Measurements from ENCODE around the gene TNS3. TPM values are rescaled to one million over a fixed set of nuclear protein-coding genes. Genes with fewer than 3 reads are reported as not detected.

Gene TNS3
- total RNA-seq, 1 donor from 2014 or later: 210 TPM

DNA sequence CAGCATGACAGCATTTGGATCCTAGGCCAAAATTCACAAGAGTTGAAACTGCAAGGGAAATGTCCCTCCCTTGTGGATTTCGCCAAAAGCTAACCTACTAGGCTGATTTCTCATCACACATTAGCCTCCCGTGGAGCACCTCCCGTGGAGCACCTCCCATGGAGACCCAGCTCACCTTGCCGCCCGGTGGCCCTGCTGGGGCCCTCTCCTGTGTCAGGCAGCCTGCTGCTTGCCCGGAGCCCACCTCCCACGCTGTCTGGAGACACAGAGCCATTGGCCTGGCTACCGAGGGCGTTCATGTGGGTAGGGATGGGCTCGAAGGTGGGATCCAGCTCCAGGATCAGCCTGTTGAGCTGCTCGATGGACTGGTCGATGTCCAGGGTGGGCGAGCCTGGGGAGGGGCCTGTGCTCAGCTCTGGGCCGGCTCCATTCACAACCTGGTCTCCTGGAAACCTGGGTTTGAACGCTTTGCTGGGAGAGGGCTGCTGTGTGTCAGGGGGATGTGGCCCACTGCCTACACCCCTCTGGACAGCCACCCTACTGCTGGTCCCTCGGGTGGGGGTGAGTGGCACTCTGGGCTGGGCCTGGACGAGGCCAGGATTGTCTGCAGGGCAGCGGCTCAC is 213.6 kb downstream of the TNS3 start:
- no peak for DNase-seq (ENCODE audit: low read depth)

DNA sequence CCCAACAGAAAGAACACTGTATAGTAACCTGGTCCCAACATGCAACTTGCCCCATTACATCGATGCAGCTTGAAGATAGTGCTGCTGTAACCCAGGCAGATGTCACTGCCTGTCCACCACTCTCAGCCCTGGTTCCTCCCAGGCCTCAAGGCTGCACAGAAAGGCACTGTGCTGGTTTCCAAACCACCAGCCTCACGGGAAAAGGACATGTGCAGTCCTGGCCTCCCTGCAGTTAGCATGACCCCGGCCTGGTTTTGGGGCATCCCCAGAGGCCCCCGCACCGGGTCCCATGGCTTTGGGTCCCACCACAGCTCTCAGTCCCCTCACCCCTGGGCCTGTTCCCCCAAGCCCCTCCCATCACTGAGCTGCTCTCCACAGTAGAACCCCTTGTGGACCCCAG is 214.5 kb downstream of the TNS3 start:
- no peak for DNase-seq (ENCODE audit: low read depth)

DNA sequence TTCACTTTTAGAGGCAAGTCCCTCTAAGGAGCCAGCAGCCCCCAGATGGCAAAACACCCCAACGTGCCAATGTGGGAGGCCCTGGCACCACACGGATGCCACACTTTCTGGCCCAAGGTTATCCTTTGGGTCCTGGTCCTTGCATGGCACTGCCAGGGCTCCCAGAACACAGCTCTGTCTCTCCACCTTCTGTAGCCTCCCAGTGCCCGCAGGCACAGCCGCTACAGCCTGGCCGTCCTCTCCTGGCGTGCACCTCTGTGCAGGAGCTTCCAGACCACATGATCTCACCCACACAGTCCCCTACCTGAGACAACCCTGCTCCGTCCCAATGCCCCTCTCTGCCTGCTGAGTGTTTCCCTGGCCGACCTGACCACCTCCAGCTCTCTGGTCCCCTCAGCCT is 215.0 kb downstream of the TNS3 start:
- DNase-seq (ENCODE audit: low read depth): no peak

DNA sequence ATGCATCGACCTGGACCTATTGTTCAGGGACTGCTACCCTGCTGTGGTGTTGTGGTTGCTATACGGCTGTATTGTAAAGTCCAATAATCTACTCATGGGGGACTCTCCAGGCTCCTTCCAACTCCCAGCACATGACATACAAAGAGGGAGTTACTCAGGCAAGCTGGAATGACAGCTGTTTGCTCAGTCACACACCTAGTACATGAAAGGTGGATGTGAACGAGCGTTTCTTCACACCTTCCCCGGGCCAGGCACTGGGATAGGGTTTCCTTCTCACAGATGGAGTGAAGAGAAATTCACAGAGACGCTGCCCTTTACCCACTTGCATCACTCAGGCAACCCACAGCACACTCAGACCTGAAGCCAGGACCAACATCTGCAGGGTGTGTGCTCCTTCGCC is 215.7 kb downstream of the TNS3 start:
- no peak for DNase-seq (ENCODE audit: low read depth)

DNA sequence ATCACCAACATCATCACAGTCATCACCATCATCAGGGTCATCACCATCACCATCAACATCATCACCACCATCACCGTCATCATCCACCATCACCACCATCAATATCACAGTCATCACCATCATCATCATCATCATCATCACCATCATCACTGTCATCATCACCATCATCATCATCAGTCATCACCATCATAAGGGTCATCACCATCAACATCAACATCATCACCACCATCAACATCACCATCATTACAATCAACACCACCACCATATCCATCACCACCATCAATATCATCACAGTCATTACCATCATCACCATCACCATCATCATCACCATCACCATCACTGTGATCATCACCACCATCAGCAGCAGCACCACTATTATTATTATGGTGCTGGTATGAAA is 218.9 kb downstream of the TNS3 start:
- DNase-seq (ENCODE audit: low read depth): no peak

DNA sequence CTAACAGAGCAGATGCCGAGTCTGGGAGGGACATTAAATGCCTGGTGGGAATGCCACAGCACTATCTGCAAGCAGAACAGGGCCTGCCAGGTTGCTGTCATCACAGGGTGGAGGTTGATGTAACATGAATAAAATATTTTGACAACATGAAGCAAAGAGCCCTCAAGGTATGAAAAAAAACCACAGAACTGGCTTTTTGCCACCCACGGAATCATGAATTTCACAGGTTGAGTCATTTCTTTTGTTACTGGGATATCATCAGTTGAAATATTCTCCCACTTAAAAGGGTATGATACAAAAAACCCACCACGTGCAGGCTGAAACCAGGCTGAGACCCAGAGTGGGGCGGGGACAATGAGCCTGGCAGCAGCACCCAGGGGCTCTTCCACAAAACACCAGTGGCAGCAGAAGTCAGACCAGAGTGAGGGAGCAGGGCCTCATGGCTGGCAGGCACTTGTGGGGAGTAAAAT is 220.1 kb downstream of the TNS3 start:
- peak; percentile 94 for DNase-seq (ENCODE audit: low read depth)

DNA sequence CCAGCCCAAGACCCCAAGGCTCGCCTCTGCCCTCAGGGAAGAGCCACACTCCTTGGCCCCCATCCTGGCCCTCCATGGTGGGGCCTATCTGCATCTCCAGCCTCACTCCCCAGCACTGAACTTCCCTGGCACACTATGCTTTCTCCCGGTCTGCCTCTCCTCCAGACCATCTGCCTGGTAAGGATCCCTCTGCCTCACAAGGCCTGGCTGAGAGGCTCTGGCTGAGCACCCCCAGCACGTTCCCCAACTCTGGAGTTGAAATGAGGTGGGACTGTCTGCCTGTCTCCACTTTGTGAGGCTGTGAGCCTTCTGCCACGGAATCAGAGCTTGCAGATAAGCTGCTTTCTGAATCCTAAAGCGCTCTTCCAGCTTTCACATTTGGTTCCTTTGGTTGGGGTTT is 220.7 kb downstream of the TNS3 start:
- DNase-seq (ENCODE audit: low read depth): no peak

DNA sequence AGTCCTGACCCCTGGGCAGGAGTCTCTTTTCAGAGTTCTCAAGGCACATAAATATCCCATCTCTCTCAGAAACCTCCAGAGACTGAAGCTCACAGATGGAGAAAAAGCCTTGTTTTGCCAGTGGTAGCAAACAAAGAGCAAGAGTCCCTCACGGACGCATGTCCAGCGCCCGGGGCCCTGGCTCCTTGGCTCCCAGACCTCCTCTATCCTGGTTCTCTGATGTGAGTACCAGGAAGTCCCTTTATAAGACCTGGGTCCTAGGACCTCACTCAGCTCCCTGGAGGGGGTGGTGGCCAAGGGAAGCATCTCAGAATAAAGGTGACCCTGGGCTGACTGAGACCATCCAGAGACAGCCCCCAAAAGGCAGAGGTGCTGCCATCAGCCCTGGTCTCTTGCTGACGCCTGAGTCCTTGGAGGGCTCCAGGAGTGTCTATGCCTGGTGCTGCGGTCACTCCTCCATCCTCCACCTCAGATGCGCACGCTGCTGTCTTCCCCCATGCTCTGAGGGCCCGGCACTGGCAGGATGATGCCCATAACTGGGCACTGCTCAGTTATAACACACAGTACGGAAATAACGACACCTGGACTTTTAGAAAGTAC is 221.5 kb downstream of the TNS3 start:
- DNase-seq (ENCODE audit: low read depth): no peak

DNA sequence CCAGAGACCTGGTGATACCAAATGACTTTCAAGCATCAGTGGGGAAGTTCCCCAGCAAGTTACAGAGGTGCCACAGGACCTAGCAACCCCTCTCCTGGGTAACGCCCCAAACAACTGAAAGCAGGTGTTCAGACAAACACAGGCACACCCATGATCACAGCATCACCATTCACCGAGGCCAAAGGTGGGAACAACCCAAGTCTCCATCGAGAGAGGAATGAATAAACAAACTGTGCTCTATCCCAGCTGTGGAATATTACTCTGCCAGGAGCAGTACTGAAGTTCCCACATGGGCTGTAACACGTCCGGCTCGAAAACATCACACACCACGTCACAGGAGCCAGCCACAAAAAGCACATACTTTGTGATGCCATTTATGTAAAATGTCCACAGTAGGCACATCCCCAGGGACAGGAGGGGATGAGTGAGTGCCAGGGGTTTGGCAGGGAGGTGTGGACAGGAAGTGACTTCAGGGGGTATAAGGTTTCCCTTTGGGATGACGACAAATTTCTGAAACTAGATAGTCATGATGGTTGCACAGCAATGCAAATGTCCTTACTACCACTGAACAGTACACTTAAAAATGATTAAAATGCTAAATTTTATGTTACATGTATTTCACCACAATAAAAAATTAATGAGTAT is 222.8 kb downstream of the TNS3 start:
- DNase-seq (ENCODE audit: low read depth): no peak

DNA sequence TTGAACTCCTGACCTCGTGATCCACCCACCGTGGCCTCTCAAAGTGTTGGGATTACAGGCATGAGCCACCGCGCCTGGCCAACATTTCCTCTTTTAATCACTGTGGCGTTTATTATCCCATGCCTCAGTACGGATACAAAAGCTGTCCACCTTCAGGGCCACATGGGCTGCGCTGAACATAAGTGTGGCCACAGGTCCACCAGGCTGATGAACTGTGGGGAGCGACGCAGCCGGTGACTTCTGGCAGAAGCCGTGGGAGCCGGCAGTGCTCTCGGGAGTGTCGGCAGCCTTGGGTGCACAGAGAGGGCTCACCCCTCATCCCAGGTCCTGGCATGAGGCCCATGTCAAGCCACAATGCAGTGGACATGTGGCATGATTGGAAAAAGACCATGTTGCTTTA is 223.6 kb downstream of the TNS3 start:
- no peak for DNase-seq (ENCODE audit: low read depth)

DNA sequence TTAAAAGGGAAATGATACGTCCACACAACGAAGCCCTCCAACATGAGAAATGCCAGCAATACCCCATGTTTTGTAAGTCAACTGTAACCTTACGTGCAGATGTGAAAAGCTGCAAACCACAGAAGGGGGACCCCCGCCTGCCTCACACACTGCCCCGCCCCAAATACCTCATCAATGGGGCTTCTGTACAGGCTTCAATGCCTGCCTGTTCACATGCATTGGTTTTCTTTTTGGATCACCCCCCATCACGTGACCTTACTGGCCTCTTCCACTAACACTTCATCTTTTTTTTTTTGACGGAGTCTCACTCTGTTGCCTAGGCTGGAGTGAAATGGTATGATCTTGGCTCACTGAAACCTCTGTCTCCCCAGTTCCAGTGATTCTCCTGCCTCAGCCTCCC is 224.0 kb downstream of the TNS3 start:
- DNase-seq (ENCODE audit: low read depth): no peak

DNA sequence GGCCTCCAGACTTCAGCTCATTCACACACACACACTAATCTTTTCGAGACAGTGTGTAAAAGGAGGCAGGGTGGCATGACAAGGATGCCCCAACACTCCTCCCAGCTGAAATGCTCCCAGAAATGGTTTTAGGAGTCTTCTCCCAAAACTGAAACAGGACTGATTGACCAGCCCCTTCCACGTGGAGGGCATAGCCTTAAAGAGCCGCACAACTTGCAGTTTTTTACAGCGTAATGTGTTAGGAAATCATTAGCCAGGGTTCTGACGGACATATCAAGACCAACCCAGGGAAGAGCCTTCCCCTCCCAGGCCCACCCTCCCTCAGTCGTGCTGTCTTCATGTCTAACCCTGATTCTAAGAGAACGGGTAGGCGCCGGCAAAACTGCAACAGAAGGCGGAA is 224.6 kb downstream of the TNS3 start:
- DNase-seq (ENCODE audit: low read depth): peak; percentile 53

DNA sequence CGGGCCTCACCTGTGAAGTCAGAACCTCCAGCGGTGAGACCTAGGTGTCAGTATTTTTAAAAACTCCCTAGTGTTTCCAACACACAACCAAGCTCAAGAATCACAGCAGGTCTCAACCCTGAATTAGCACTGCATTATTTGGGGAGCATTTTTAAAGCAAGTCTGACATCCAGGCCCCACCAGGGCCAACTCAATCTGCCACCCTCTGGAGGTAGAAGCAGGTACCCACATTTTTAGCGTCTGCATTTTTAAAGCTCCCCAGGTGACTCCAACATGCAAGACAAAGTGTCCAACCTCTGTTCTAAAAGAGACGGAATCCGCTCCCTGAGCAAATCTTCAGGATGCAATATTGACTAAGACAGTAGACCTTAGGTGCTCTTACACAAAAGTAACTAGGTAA is 225.7 kb downstream of the TNS3 start:
- no peak for DNase-seq (ENCODE audit: low read depth)

DNA sequence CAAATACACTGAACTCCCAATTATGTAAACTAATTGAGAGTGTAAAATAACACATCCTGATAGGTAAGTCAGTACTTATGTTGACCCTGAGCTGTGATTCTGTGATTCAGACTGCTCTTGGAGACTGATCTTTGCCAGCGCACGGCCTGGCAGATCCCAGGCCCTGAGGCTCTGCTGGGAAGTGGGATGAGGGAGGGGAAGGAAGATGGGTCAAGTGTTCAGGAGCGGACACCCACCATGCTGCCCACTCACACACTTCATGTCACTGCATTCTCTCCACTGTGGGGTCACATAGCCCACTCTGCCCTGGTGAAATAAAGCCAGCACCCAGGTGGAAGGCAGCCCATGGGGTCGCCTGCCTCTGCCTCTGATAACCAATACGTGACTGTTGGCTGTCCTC is 226.2 kb downstream of the TNS3 start:
- no peak for DNase-seq (ENCODE audit: low read depth)

DNA sequence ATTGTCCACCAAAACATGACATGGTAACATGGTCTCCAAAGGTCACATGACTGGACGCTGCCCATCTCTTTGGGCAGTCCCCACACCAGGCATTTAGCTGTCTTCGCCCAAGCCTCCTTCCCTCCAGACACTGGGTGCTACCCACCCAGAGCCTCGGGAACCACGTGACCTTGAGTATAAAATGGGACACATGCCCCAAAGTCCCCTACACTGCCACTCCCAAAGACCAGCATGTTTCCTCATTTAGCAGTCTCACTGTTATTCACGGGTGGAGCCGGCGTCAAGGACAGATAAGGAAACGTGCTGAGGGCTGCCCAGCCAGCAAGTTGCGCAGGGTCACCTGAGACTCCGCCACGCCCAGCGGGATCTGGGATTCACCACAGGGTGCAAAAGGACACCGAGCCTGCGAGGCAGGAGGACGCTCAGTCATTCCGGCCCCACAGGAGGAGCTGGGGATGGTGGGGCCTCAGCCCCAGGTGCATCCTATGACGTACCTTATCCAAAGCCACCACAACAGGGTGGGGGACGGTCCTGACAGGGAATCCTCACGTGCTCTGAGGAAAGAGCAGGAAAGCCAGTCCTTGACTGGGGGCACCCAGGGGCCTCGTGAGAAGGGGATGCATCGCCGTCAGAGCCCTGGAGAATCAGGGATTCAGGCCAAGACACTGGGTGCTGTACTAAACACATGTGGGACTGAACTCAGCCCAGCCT is 226.9 kb downstream of the TNS3 start:
- no peak for DNase-seq (ENCODE audit: low read depth)

DNA sequence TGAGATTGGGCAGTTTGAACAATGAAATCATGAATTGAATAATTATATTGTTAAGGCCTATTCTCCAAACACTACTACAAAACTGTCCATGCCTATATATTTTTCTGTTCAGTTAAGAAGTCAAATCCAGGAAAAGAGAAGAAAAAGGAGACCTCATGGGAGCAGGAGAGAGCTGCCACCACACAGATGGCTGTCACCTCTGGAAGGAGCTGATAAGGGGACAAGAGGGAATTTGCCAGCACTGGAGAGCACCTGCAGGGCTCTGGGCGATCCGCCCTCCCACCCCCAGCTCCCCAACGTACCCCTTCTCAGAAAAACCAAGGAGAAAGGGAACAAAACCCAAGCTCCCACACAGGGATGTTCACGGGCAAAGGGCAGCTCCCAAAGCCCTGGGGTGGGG is 227.8 kb downstream of the TNS3 start:
- DNase-seq (ENCODE audit: low read depth): no peak

DNA sequence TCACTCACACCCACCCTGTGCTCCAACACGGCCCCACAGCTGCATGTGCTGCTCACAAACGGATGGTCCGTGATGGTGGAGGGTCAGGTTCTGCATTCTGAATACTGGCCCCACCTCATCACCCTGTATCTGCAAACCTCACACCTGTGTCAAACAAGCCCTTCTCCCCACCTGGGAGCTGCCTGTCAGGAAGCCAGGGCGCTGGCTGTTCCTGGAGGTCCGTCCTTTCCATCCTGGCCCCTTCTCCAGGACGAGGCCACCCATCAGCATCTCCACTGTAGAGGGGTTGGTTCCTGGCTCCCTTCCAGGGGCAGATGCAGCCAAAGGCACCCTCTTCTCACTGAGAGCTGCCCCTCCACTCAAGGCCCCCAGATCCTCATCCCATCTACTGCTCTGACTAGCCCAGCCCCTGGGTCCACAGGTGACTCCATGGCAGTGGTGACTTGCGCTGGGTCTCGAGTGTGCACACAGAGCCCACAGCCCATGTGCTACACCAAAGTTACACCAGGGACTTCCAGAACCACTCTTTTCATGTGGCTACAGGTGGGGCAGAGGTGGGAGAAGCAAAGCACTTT is 229.4 kb downstream of the TNS3 start:
- DNase-seq (ENCODE audit: low read depth): no peak

DNA sequence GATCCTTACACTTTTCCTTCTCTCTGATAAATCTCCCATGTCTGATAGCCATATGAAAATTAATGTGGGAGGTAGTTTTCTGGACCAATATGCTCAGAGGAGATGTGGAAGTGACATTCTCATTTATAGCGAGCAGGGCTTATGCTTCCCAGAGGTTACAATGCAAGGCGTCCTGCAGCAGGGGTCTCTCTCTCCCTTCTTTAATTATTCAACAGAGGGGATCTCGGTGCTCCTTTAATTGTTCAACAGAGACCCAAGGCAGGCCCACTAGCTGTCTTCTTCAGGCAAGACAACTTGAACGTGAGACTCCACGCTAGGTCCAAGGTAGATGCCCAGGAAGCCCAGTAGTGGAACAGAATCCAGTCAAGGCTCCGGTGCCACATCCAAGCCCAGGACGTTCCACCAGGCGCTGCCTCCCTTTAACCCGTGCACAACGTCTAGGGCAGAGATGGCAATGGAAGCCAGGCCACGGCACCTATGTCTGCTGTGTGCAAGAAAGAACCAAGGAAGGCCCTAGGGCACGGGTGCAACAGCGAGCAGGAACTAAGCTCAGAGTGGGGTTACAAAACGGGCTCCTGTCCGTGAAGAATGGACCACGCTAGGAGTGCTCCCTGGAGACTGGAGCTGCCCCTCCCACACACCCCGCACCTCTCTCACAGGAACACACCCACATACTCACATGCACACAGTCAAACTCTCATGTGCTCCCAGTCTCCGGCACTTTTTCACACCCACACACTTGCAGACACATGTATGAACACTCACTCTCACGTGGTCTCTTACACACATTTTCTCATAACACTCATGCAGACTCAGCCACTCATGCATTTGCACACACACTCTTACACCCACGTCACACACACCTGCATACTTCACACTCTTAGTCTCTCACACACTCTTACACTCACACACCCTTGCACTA is 230.4 kb downstream of the TNS3 start:
- DNase-seq (ENCODE audit: low read depth): no peak

DNA sequence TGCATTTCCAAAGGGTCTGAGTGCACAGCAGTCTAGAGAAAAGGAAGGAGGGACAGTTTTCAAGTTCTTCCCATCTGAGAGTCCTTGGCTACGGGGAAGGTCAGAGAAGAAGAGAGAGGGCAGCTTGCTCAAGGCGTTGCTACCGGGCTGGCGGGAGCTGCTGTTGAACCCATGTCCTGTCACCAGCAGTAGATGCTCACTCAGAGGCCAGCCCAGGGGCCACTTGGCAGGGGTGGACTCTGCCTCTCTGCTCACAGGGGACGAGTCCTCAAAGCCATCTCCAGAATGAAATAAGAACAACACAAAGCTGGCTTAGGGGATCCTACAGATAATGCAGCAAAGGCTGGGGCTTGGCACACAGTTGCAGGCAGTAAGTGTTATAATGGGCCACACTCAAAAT is 231.5 kb downstream of the TNS3 start:
- DNase-seq (ENCODE audit: low read depth): no peak

DNA sequence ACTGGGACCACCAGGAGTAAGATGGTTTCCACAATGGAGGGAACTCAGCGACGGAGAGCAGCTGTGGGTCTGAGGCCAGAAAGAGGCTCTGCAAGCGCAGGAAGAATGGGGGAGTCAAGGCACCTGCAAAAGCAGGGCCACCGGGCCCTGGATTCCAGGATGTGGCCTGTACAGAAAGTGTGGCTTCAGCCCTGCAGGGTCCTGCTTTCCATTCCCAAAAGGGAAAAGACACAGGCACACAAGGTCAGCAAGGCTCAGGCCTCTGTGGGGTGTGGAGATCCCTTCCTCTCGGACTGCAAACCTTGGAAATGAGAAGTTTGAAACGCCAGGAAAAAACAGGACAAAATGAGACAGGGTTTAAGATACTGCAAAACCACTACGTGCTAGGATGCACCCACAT is 232.5 kb downstream of the TNS3 start:
- DNase-seq (ENCODE audit: low read depth): no peak

DNA sequence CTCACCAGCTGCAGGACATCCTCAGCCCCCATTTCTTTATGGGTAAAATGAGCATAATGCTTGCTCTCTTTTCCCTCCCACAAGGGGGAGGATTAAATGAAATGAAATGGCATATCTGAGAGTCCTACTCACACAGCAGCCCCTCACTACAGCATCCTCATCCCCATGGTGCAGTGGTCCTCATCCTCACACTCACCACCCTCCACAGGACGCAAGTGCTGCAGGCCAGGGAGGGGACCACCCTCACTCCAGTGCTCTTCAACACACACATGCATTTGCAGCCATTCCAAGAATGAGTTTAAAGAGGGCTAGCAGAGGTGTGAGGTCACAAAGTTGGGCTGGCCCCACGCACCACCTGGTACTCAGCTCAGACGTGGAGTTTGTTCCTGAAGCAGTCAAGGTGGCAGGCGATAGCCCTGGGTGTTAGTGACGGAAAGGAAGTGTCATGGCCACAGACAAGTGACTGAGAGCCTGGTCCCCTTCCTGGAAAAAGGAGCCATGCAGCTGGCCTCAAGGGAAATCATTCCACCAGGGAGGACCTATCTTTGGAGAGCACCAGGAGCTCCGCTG is 234.0 kb downstream of the TNS3 start:
- DNase-seq (ENCODE audit: low read depth): no peak

All from renal cortical epithelial cell (primary cell).